Right lobe of liver (tissue), 6 donors: ENCODE data around the gene CLASP2. TPM values are rescaled to one million over a fixed set of nuclear protein-coding genes. Genes with fewer than 3 reads are reported as not detected.

Experiments
- ATAC-seq, 4 donors: fragments of 200-7000 bp; cut with Tn5 transposase; one replicate each; pipeline ENCODE4 v1.9.1; 2020; ENCODE audit warnings: mild to moderate bottlenecking in 4 of 4, moderate library complexity in 4 of 4
- DNase-seq, 3 donors: peaks; one replicate each; pipeline ENCODE4 v3.0.0-alpha.2; 2020
- H3K27ac ChIP-seq, 3 donors: fragments of 200-600 bp; one replicate each; pipeline ENCODE4 v1.8.0; 2022
- H3K27me3 ChIP-seq, 2 donors: fragments of 200-600 bp; one replicate each; pipeline ENCODE4 v1.8.0; 2022
- H3K36me3 ChIP-seq, 4 donors: fragments of 200-600 bp; sonication (generic) in 1 of 4; one replicate each; pipeline versions ENCODE4 v1.5.1 to v1.8.0; 2017 to 2022; ENCODE audit warnings: control low read depth in 1 of 4
- H3K4me1 ChIP-seq, 4 donors: fragments of 200-600 bp; sonication (generic) in 1 of 4; one replicate each; pipeline versions ENCODE4 v1.5.1 to v1.8.0; 2017 to 2022; ENCODE audit warnings: control low read depth in 1 of 4
- H3K4me3 ChIP-seq, 3 donors: fragments of 200-600 bp; one replicate each; pipeline ENCODE4 v1.8.0; 2022
- H3K9me3 ChIP-seq, 4 donors: fragments of 200-600 bp; sonication (generic) in 1 of 4; one replicate each; pipeline versions ENCODE4 v1.5.1 to v1.8.0; 2017 to 2022; ENCODE audit warnings: control low read depth in 1 of 4
- CTCF ChIP-seq, 4 donors: fragments of 200-600 bp in 3 of 4; fragments of 450-650 bp in 1 of 4; IDR thresholded peaks; one replicate each; pipeline versions ENCODE4 v1.5.1 to v1.8.0; 2016 to 2022; ENCODE audit warnings: antibody characterized with exemption in 4 of 4, mild to moderate bottlenecking in 2 of 4
- POLR2A ChIP-seq: fragments of 450-650 bp; IDR thresholded peaks from one replicate; pipeline ENCODE4 v1.6.1; 2017; ENCODE audit warnings: antibody characterized with exemption, mild to moderate bottlenecking
- WGBS: methylation state at CpG from one replicate; pipeline ENCODE4 v1.1.6; 2018; ENCODE audit warnings: low coverage, low lambda C conversion rate; ENCODE audit not compliant: insufficient coverage; ENCODE audit errors: missing lambda C conversion rate; 5-methylcytosine and 5-hydroxymethylcytosine counted together
- intact Hi-C, 2 donors: fragments of 100-400 bp; cut with DNase I; formaldehyde crosslinking; loops; one replicate each; pipeline versions ENCODE4 v1.11.2 to v1.14.1; 2022
- total RNA-seq, 6 experiments: library from RNA; depleted of rRNA in 2 of 6; stranded (reverse); fragments of >200 nt in 2 of 6; fragmentation: NEBNext Ultra II Directional in 3 of 6; extraction: Animal tissue kit (Norgen Biotek cat#: 25700) in 3 of 6; gene quantifications; one replicate each; pipeline versions ENCODE4 v1.1.0 to v1.2.4, GENCODE V29; 2016 to 2023
- donor health status: DM: no; HTN: yes; CAD: no.
- donor health status: DM: no; HTN: no; CAD: no.
- donor health status: DM: no; HTN: no; CAD: no.
- donor health status: DM: no; HTN: yes; CAD: no.
- donor health status: DM: no; HTN: yes; CAD: no.

The CLASP2 gene
- total RNA-seq, 6 experiments from 2014 or later: 15.0 to 19.2 (median 16.5) TPM

- TF ChIP-seq POLR2A (no peak), CTCF (IDR thresholded peaks at IDR 0.05) (no peak)
- Histone ChIP-seq H3K36me3 (no peaks in the 10 kb centered on the region), H3K27me3 (no peaks in the 10 kb centered on the region), H3K9me3 (no peaks in the 10 kb centered on the region), H3K27ac (no peak overlapping the region), H3K4me3 (no peak overlapping the region), H3K4me1 (no peaks in the 10 kb centered on the region)
- 100% methylated on average over 1 of the region's 1 CpG for WGBS
- ATAC-seq: no peak
- intact Hi-C loops: no loop called here
- DNase-seq: no peak
These were observed 138.9 kb downstream of the CLASP2 start for GRCh38 chr3:33579178-33579510.

GRCh38 chr3:33578325-33579177 is 139.5 kb downstream of the CLASP2 start:
- DNase-seq (no peak), ATAC-seq (peak in 1 of 4 donors; percentile 63)
- Histone ChIP-seq H3K36me3 (no peaks in the 10 kb centered on the region), H3K27me3 (no peaks in the 10 kb centered on the region), H3K4me1 (no peaks in the 10 kb centered on the region), H3K9me3 (no peaks in the 10 kb centered on the region), H3K27ac (no peak overlapping the region), H3K4me3 (no peak overlapping the region)
- 81% methylated on average over 2 of the region's 2 CpGs for WGBS
- intact Hi-C loops: no loop called here
- TF ChIP-seq POLR2A (no peak), CTCF (IDR thresholded peaks at IDR 0.05) (no peak)

GRCh38 chr3:33577588-33577987 is 140.5 kb downstream of the CLASP2 start:
- WGBS: 75% methylated on average over 1 of the region's 1 CpG
- H3K9me3 ChIP-seq: no peaks in the 10 kb centered on the region
- H3K4me3 ChIP-seq: no peak overlapping the region
- no peak for ATAC-seq
- no peaks in the 10 kb centered on the region for H3K36me3 ChIP-seq
- TF ChIP-seq CTCF (IDR thresholded peaks at IDR 0.05): no peak
- TF ChIP-seq POLR2A: no peak
- H3K27ac ChIP-seq: no peak overlapping the region
- intact Hi-C loops: no loop called here
- DNase-seq: no peak
- H3K4me1 ChIP-seq: no peaks in the 10 kb centered on the region
- no peaks in the 10 kb centered on the region for H3K27me3 ChIP-seq

- Histone ChIP-seq H3K36me3 (no peaks in the 10 kb centered on the region), H3K4me3 (no peak overlapping the region), H3K4me1 (no peaks in the 10 kb centered on the region), H3K9me3 (no peaks in the 10 kb centered on the region), H3K27me3 (no peaks in the 10 kb centered on the region), H3K27ac (no peak overlapping the region)
- intact Hi-C loops: no loop called here
- TF ChIP-seq POLR2A (no peak), CTCF (IDR thresholded peaks at IDR 0.05) (no peak)
- ATAC-seq (peak; percentile 68 to 93 (median 86)), DNase-seq (no peak)
- 57% methylated on average over 1 of the region's 3 CpGs for WGBS
These were observed 140.9 kb downstream of the CLASP2 start for GRCh38 chr3:33577173-33577572.
